Measurements from ENCODE around the gene LAMC2. TPM values are rescaled to one million over a fixed set of nuclear protein-coding genes. Genes with fewer than 3 reads are reported as not detected.

Gene LAMC2
- total RNA-seq, 2 donors from 2014 or later = not detected

GRCh38 chr1:183285256-183285655 lies 99.2 kb downstream of the LAMC2 start:
- Mint-ChIP-seq H3K4me3 (no peak overlapping the region), H3K4me1 (no peaks in the 10 kb centered on the region), H3K27ac (no peak overlapping the region), H3K27me3 (peaks cover 28% of the 10 kb centered on the region), H3K36me3 (ENCODE audit: low read depth) (no peaks in the 10 kb centered on the region)
- ATAC-seq (no peak), DNase-seq (no peak)
- H3K9me3 ChIP-seq (ENCODE audit: control insufficient read depth, low read length, poor library complexity, severe bottlenecking) = no peaks in the 10 kb centered on the region

- no peak for DNase-seq
- no peak overlapping the region for H3K4me3 Mint-ChIP-seq
- no peak overlapping the region for H3K27ac Mint-ChIP-seq
- H3K4me1 Mint-ChIP-seq = no peaks in the 10 kb centered on the region
- peaks cover 28% of the 10 kb centered on the region for H3K27me3 Mint-ChIP-seq
- no peaks in the 10 kb centered on the region for H3K9me3 ChIP-seq (ENCODE audit: control insufficient read depth, low read length, poor library complexity, severe bottlenecking)
- ATAC-seq = no peak
- H3K36me3 Mint-ChIP-seq (ENCODE audit: low read depth) = no peaks in the 10 kb centered on the region
These were observed 99.7 kb downstream of the LAMC2 start for GRCh38 chr1:183285746-183286145.

GRCh38 chr1:183287191-183287675 lies 101.2 kb downstream of the LAMC2 start:
- H3K36me3 Mint-ChIP-seq (ENCODE audit: low read depth) = no peaks in the 10 kb centered on the region

GRCh38 chr1:183288583-183288982 lies 102.5 kb downstream of the LAMC2 start:
- Mint-ChIP-seq H3K27ac (no peak overlapping the region), H3K4me3 (no peak overlapping the region), H3K27me3 (peaks cover 19% of the 10 kb centered on the region), H3K4me1 (peaks cover 2% of the 10 kb centered on the region), H3K36me3 (ENCODE audit: low read depth) (no peaks in the 10 kb centered on the region)
- H3K9me3 ChIP-seq (ENCODE audit: control insufficient read depth, low read length, poor library complexity, severe bottlenecking) = no peaks in the 10 kb centered on the region
- ATAC-seq = no peak
- DNase-seq = no peak

More at GRCh38 chr1:183287191-183287675, 101.2 kb downstream of the LAMC2 start:
- Mint-ChIP-seq H3K27me3 (peaks cover 27% of the 10 kb centered on the region), H3K4me1 (peaks cover 2% of the 10 kb centered on the region), H3K27ac (no peak overlapping the region), H3K4me3 (no peak overlapping the region)
- no peaks in the 10 kb centered on the region for H3K9me3 ChIP-seq (ENCODE audit: control insufficient read depth, low read length, poor library complexity, severe bottlenecking)
- DNase-seq (no peak), ATAC-seq (no peak)

- Mint-ChIP-seq H3K27me3 (peaks cover 16% of the 10 kb centered on the region), H3K4me1 (peaks cover 2% of the 10 kb centered on the region), H3K27ac (no peak overlapping the region), H3K36me3 (ENCODE audit: low read depth) (no peaks in the 10 kb centered on the region), H3K4me3 (no peak overlapping the region)
- no peaks in the 10 kb centered on the region for H3K9me3 ChIP-seq (ENCODE audit: control insufficient read depth, low read length, poor library complexity, severe bottlenecking)
- DNase-seq (no peak), ATAC-seq (no peak)
These were observed 103.0 kb downstream of the LAMC2 start for GRCh38 chr1:183289051-183289496.

GRCh38 chr1:183290628-183291027 lies 104.6 kb downstream of the LAMC2 start:
- Mint-ChIP-seq H3K4me3 (no peak overlapping the region), H3K27ac (no peak overlapping the region), H3K36me3 (ENCODE audit: low read depth) (no peaks in the 10 kb centered on the region), H3K27me3 (peaks cover 8% of the 10 kb centered on the region), H3K4me1 (peaks cover 2% of the 10 kb centered on the region)
- no peaks in the 10 kb centered on the region for H3K9me3 ChIP-seq (ENCODE audit: control insufficient read depth, low read length, poor library complexity, severe bottlenecking)
- DNase-seq (no peak), ATAC-seq (no peak)

GRCh38 chr1:183291216-183291762 lies 105.2 kb downstream of the LAMC2 start:
- no peak for ATAC-seq
- DNase-seq = no peak
- H3K27me3 Mint-ChIP-seq = peaks cover 13% of the 10 kb centered on the region
- peaks cover 2% of the 10 kb centered on the region for H3K4me1 Mint-ChIP-seq
- no peaks in the 10 kb centered on the region for H3K36me3 Mint-ChIP-seq (ENCODE audit: low read depth)
- no peaks in the 10 kb centered on the region for H3K9me3 ChIP-seq (ENCODE audit: control insufficient read depth, low read length, poor library complexity, severe bottlenecking)
- H3K27ac Mint-ChIP-seq = no peak overlapping the region
- H3K4me3 Mint-ChIP-seq = no peak overlapping the region

GRCh38 chr1:183291802-183292514 lies 105.9 kb downstream of the LAMC2 start:
- H3K4me3 Mint-ChIP-seq = peak overlapping the region; percentile 31
- no peak overlapping the region for H3K27ac Mint-ChIP-seq
- H3K36me3 Mint-ChIP-seq (ENCODE audit: low read depth) = no peaks in the 10 kb centered on the region
- DNase-seq (no peak), ATAC-seq (no peak)
- peaks cover 2% of the 10 kb centered on the region for H3K4me1 Mint-ChIP-seq
- H3K27me3 Mint-ChIP-seq = peaks cover 13% of the 10 kb centered on the region
- no peaks in the 10 kb centered on the region for H3K9me3 ChIP-seq (ENCODE audit: control insufficient read depth, low read length, poor library complexity, severe bottlenecking)

GRCh38 chr1:183293241-183293640 lies 107.2 kb downstream of the LAMC2 start:
- Mint-ChIP-seq H3K27me3 (peaks cover 24% of the 10 kb centered on the region), H3K4me1 (peaks cover 2% of the 10 kb centered on the region), H3K27ac (no peak overlapping the region), H3K4me3 (no peak overlapping the region), H3K36me3 (ENCODE audit: low read depth) (no peaks in the 10 kb centered on the region)
- no peak for ATAC-seq
- no peak for DNase-seq
- no peaks in the 10 kb centered on the region for H3K9me3 ChIP-seq (ENCODE audit: control insufficient read depth, low read length, poor library complexity, severe bottlenecking)

- Mint-ChIP-seq H3K4me3 (no peak overlapping the region), H3K27me3 (peaks cover 24% of the 10 kb centered on the region), H3K4me1 (peaks cover 2% of the 10 kb centered on the region), H3K27ac (no peak overlapping the region), H3K36me3 (ENCODE audit: low read depth) (no peaks in the 10 kb centered on the region)
- ATAC-seq (no peak), DNase-seq (no peak)
- no peaks in the 10 kb centered on the region for H3K9me3 ChIP-seq (ENCODE audit: control insufficient read depth, low read length, poor library complexity, severe bottlenecking)
These were observed 107.8 kb downstream of the LAMC2 start for GRCh38 chr1:183293876-183294275.

Other genes starting within 250 kb of the LAMC2 start
- not detected for gene SHCBP1L, start 233.1 kb upstream of the LAMC2 start, total RNA-seq
- gene LAMC1, start 162.8 kb upstream of the LAMC2 start, total RNA-seq = under 1 TPM; 0.70 to 0.83 TPM
- not detected for gene NMNAT2, start 232.1 kb downstream of the LAMC2 start, total RNA-seq

All from T-helper 17 cell (primary cell).